Ovary (tissue), 3 donors: ENCODE measurements around the gene ZNRF4.

Experiments used
- EP300 ChIP-seq: sonication (generic); formaldehyde crosslinking; IDR thresholded peaks from one replicate; pipeline ENCODE4 v1.6.1; 2017; ENCODE audit warnings: antibody characterized with exemption
- POLR2A ChIP-seq: fragments of 450-650 bp; IDR thresholded peaks from one replicate; pipeline ENCODE4 v1.6.1; 2017; ENCODE audit warnings: antibody characterized with exemption, mild to moderate bottlenecking, moderate library complexity
- TF ChIP-seq, protein P1 (sequence below), 3 donors: fragments of 450-650 bp in 2 of 3; fragments of 200-600 bp in 1 of 3; IDR thresholded peaks; one replicate each; pipeline versions ENCODE4 v1.5.1 to v1.8.0; 2016 to 2022; ENCODE audit warnings: antibody characterized with exemption in 3 of 3, mild to moderate bottlenecking in 1 of 3
- donor health status: DM: no; HTN: no; CAD: no.

DNA sequence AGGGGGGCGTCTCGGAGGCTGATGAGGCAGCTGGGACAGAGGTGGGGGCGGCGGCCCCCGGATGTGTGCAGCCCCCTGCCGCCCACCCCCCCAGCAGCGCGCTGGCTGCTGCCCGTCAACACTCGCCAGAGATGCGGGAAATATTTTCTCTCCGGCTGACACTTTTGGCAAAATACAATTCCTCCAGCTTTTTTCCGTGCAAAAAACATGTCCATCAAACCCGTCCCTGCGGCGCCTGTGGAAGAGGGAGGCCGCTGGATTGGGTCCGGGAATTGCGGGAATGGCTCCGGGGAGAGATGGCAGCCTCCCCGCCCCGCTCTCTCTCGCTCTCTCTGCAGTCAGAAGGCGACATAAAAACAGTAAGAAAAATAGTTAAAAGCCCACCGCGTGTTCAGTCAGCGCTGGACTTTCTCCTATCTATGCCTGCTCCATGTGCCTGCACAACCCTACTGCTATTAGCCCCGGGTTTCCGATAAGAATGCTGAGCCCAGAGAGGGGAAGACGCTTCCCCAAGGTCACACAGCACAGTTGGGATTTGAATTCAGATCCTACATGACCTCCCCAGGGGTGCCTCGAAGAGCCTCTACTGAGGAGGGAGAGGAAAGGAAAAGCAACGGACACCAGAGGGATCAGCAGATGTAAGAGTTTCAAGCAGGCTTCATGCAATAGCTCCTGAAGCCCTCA, 23.2 kb downstream of the ZNRF4 start:
- TF ChIP-seq POLR2A (no peak), EP300 (no peak)
- TF ChIP-seq, protein P1, sequence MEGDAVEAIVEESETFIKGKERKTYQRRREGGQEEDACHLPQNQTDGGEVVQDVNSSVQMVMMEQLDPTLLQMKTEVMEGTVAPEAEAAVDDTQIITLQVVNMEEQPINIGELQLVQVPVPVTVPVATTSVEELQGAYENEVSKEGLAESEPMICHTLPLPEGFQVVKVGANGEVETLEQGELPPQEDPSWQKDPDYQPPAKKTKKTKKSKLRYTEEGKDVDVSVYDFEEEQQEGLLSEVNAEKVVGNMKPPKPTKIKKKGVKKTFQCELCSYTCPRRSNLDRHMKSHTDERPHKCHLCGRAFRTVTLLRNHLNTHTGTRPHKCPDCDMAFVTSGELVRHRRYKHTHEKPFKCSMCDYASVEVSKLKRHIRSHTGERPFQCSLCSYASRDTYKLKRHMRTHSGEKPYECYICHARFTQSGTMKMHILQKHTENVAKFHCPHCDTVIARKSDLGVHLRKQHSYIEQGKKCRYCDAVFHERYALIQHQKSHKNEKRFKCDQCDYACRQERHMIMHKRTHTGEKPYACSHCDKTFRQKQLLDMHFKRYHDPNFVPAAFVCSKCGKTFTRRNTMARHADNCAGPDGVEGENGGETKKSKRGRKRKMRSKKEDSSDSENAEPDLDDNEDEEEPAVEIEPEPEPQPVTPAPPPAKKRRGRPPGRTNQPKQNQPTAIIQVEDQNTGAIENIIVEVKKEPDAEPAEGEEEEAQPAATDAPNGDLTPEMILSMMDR (IDR thresholded peaks at IDR 0.05): no peak
